ENCODE data around the gene SYNM.

The SYNM gene

GRCh38 chr15:99145005-99145404 is 40.1 kb downstream of the SYNM start:
- DNase-seq: no peak

- no peak for DNase-seq
Measured at GRCh38 chr15:99145778-99146177, 40.9 kb downstream of the SYNM start.

DNA sequence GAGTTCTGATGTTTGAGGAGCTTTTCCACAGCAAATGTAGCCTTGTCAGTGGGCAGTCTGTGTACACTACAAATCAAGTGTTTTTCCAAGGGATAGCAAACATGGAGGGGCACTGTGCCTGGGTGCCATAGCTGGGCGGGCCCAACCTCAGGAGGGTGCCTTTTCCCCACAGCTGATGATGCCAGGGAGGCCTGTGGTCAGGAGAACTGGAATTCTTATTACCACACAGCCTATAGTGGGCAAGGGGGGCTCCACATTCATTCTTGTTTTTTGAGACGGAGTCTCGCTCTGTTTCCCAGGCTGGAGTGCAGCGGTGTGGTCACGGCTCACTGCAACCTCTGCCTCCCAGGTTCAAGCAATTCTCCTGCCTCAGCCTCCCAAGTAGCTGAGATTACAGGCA is 41.8 kb downstream of the SYNM start:
- DNase-seq: no peak

GRCh38 chr15:99148851-99149276 is 44.0 kb downstream of the SYNM start:
- DNase-seq: no peak

GRCh38 chr15:99149366-99149765 is 44.5 kb downstream of the SYNM start:
- DNase-seq: no peak

GRCh38 chr15:99151156-99151555 is 46.3 kb downstream of the SYNM start:
- DNase-seq: no peak

- no peak for DNase-seq
Measured at GRCh38 chr15:99153026-99153535, 48.2 kb downstream of the SYNM start.

DNA sequence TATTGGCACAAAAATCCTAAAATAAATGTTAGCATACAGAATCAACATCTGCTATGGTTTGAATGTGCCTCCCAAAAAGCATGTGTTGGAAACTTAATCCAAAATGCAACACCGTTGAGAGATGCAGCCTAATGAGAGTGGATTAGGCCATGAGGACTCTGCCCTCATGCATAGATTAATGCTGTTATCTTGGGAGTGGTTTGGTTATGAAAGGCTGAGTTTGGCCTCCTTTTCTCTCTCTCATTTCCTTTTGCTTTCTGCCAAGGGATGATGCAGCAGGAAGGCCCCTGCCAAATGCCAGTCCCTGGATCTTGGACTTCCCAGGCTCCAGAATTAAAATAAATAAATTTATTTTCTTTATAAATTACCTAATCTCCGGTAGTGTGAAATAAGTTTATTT is 49.4 kb downstream of the SYNM start:
- DNase-seq: peak; percentile 18

GRCh38 chr15:99155961-99156443 is 51.1 kb downstream of the SYNM start:
- DNase-seq: peak; percentile 64

- DNase-seq: no peak
Measured at GRCh38 chr15:99157456-99157855, 52.6 kb downstream of the SYNM start.

GRCh38 chr15:99158626-99159412 is 53.9 kb downstream of the SYNM start:
- DNase-seq: no peak

DNA sequence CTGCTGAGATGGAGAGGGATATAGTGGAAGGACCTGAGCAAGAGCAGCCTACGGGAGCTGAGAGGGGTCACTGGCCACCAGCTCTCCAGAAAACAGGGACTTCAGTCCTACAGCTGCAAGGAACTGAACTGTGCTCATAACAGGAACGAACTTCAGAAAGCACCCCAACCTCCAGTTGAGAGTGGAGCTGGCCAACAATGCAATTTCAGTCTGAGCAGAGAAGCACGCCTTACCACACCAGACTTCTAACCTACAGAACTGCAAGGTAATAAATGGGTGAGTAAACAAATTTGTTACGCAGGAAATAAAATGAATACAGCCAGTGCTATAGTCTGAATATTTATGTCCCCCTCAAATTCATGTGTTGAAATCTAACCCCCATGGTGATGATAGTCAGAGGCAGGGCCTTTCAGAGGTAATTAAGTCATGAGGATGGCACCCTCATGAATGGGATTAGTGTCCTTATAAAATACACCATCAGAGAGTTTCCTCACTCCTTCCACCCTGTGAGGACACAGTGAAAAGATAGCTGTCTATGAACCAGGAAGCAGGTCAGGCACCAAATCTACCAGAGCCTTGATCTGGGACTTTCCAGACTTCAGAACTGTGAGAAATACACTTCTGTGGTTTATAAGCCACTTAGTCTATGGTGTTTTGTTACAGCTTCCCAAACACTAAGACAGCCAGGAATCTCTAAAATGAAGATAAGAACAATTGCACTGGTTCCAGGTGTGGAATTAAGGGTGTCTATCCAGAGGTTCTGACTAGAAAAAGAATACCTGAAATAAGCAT is 58.6 kb downstream of the SYNM start:
- DNase-seq: no peak

GRCh38 chr15:99164119-99164518 is 59.2 kb downstream of the SYNM start:
- DNase-seq: no peak

GRCh38 chr15:99165020-99165790 is 60.3 kb downstream of the SYNM start:
- DNase-seq: no peak

- no peak for DNase-seq
Measured at GRCh38 chr15:99165956-99166689, 61.2 kb downstream of the SYNM start.

- DNase-seq: no peak
Measured at GRCh38 chr15:99167201-99167600, 62.3 kb downstream of the SYNM start.

- DNase-seq: no peak
Measured at GRCh38 chr15:99167640-99168039, 62.8 kb downstream of the SYNM start.

DNA sequence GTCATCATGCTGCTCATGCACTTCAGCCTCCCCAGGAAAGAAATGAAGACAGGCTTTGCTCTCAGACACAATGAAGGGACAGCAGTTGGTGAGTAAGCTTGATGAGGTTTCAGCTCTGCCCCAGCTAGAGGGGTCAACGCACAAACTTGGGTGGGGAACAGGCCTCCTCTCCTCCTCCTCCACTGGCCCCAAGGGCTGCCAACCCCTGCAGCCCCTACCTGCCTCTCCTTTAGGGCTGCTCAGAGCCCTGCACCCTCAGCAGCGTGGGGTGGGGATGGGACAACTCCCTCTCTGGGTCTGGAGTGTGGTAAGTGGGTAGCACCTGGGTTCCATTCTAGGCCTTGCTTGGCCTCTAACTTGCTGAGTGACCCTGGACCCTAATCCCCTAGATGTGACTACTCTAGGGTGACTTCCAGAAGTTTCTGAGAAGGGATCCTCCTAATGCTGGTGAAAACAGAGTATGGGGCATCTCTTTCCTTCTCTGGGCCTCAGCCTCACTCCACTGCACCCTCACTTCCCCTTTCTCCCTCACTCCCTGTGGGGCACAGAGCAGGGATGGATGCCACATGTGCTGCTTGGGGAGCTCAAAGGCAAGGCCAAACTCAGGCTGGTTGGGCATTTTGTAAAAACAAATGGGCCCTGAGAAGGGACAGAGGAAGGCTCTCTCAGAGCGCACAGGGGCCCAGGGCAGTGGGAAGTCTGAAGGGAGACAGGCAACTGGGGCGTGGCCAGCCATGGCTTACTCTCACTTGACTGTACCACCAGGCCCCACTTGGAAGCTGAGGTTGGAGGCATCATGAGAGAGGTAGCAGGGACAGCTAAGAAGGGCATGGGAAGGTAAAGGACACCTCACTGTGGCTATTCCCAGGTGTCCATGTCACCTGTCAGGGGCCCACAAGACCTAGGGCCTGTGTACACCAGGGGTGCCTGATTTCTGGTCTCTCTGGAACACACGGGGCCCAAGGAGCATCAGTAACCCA is 64.0 kb downstream of the SYNM start:
- DNase-seq: no peak

DNA sequence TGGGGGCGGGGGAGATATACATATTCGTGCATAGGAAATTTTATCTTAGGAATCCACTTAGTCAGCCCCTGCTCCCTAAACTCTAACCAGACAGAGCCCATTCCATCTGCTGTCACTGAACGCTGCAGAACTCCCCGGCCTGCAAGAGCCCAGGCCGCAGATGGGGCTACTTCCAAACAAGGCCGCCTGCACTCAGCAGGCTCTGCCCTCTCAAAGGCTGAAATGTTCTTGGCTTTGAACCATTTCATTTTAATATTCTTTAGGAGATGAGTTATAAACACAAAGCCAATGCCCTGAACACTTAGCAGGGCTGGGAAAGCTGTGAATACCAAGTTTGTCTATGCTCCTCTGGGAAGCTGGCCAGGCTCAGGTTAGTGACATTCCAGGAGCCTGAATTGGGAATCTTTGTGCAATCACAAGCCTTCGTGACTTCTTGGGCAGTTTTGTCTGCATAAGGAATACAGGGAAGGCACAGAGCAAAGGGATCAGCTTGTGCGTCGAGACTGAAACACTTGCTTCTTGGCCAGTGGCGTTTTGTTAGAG is 65.0 kb downstream of the SYNM start:
- DNase-seq: no peak

- no peak for DNase-seq
Measured at GRCh38 chr15:99170476-99171065, 65.7 kb downstream of the SYNM start.

Data from hematopoietic multipotent progenitor cell treated with erythropoietin and hydrocortisone succinate and interleukin-3 and kit ligand, for 6 days (in vitro differentiated cells).